ENCODE measurements around the gene GPR107.

GPR107 gene

DNA sequence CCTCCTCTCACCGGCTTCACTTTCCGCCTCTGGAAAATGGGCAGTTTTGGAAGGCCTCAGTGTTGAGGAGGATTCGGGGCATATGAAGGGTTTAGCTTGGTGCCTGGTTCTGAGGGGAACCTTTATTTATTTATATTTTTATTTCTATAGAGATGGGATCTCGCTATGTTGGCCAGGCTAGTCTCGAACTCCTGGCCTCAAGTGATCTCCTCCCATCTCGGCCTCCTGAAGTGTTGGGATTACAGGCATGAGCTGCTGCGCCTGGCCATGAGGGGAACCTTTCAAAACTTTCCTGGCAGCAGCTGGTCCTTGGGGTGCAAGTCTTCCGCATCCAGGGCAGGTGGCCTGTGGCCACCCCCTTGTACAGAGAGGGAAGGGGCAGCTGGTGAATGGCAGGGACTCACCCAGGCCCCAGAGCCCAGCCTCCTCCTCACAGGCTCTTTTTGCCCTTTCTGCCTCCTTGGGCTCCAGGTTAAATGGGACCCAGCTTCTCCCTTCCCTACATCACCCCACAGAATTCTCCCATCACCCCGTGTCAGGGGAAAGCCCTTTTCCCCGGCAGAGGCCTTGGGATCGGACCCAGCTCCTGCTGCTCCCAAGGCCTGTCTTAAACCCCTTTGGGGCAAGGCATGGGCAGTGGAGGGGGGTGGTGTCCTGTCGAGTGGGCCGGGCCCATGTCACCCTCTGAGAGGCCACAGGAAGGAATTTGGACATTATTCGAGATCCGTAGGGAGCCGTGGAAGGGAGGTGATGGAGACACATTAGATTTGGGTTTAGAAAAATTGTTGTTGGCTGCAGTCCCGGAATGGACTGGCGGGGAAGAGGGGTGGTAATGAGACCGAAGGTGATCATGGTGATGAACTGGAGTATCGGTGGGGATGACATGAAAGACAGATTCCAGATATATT is 124.4 kb downstream of the GPR107 start:
- in situ Hi-C loops (cut with HindIII; ENCODE audit: low sequenced_read_pairs) = no loop called here
- TF ChIP-seq, protein P1, sequence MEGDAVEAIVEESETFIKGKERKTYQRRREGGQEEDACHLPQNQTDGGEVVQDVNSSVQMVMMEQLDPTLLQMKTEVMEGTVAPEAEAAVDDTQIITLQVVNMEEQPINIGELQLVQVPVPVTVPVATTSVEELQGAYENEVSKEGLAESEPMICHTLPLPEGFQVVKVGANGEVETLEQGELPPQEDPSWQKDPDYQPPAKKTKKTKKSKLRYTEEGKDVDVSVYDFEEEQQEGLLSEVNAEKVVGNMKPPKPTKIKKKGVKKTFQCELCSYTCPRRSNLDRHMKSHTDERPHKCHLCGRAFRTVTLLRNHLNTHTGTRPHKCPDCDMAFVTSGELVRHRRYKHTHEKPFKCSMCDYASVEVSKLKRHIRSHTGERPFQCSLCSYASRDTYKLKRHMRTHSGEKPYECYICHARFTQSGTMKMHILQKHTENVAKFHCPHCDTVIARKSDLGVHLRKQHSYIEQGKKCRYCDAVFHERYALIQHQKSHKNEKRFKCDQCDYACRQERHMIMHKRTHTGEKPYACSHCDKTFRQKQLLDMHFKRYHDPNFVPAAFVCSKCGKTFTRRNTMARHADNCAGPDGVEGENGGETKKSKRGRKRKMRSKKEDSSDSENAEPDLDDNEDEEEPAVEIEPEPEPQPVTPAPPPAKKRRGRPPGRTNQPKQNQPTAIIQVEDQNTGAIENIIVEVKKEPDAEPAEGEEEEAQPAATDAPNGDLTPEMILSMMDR (IDR thresholded peaks at IDR 0.05; ENCODE audit: low read depth, low read length, missing control alignments) = no peak

GRCh38 chr9:130179331-130179907 is 125.7 kb downstream of the GPR107 start:
- DNase-seq (ENCODE audit: low read depth) = no peak
- TF ChIP-seq, protein P1 (IDR thresholded peaks at IDR 0.05; ENCODE audit: low read depth, low read length, missing control alignments) = no peak
- in situ Hi-C loops (cut with HindIII; ENCODE audit: low sequenced_read_pairs) = no loop called here
- no peak overlapping the region for H3K4me3 ChIP-seq (ENCODE audit: low read depth, low read length)

More for the DNA sequence above, 124.4 kb downstream of the GPR107 start:
- H3K4me3 ChIP-seq (ENCODE audit: low read depth, low read length) = no peak overlapping the region
- no peak for DNase-seq (ENCODE audit: low read depth)

DNA sequence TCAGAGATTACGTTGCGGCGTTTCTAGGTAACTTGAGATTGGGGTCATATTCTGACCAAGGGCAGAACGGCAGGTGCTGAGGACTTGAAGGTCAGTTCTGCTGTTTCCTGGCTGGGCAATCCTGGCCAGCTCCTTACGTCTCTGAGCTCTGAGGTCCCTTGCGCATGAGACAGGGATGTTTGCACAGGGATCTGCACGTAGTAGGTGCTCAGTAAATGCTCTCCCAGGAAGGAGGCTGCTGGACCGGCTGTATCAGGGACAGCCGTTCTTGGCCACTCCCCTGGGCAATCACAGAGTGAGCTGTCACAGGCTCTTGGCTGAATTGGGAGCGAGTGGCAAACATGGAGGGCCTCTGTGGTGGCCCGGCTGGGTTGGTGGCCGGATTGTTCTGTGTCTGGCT is 126.8 kb downstream of the GPR107 start:
- no peak for DNase-seq (ENCODE audit: low read depth)
- in situ Hi-C loops (cut with HindIII; ENCODE audit: low sequenced_read_pairs) = no loop called here
- TF ChIP-seq, protein P1 (IDR thresholded peaks at IDR 0.05; ENCODE audit: low read depth, low read length, missing control alignments) = no peak
- H3K4me3 ChIP-seq (ENCODE audit: low read depth, low read length) = no peak overlapping the region

- TF ChIP-seq, protein P1 (IDR thresholded peaks at IDR 0.05; ENCODE audit: low read depth, low read length, missing control alignments) = no peak
- no peak overlapping the region for H3K4me3 ChIP-seq (ENCODE audit: low read depth, low read length)
- in situ Hi-C loops (cut with HindIII; ENCODE audit: low sequenced_read_pairs) = no loop called here
- DNase-seq (ENCODE audit: low read depth) = no peak
Measured at GRCh38 chr9:130181678-130182380, 128.1 kb downstream of the GPR107 start.

DNA sequence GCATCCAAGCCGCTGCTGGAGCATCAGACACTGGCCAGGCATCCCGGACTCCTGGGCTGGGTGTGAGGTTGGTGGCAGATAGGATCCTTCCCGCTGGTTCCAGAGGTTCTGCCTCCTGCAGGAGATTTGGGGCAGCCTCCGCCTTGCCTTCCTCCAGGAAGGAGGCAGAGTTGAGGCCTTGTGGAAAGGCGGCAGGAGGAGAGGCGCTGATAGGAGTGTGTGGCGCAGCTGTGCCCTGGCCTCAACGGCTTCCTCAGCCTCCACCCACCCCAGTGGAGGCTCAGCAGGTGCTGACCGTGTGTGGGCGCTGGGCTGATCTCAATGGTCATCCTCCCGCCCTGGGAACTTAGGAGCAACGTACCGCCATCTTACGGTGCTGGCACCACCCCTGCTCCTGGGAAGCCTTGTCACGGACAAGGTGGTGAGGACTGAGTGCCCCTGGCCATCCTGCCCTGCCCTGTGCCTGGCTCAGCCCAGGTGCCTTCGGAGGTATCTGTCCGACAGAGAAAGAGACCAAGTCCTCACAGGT is 128.7 kb downstream of the GPR107 start:
- TF ChIP-seq, protein P1 (IDR thresholded peaks at IDR 0.05; ENCODE audit: low read depth, low read length, missing control alignments) = peak; percentile 8
- DNase-seq (ENCODE audit: low read depth) = no peak
- in situ Hi-C loops (cut with HindIII; ENCODE audit: low sequenced_read_pairs) = no loop called here
- H3K4me3 ChIP-seq (ENCODE audit: low read depth, low read length) = no peak overlapping the region

DNA sequence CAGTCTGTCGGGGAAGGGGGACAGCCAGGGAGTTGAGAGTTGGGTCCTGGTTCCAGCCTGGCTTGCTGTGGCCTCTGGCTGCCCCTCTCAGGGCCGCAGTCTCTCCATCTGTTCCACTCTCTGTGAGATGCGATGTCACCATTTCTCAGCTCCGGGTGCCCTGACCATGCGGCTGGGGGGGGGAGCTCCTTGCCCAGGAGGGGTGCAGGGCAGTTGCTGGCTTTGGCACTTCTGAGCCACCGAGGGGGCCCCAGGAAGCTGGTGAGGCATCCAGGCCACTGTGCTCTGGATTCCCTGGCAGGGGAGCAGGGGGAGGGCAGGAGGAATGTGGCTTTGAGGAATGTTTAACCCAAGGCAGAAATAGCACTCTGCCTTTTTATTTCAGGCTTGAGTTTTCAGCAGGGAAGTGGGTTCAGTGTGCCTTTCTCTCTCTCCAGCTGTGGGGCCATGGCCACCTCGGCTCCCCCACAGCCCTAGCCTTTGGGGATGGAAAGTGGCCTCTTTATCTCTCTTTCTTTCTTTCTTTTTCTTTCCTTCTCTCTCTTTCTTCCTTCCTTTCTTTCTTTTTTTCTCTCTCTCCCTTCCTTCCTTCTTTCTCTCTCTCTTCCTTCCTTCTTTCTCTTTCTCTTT is 129.5 kb downstream of the GPR107 start:
- TF ChIP-seq, protein P1 (IDR thresholded peaks at IDR 0.05; ENCODE audit: low read depth, low read length, missing control alignments) = no peak
- DNase-seq (ENCODE audit: low read depth) = peak; percentile 39
- in situ Hi-C loops (cut with HindIII; ENCODE audit: low sequenced_read_pairs) = no loop called here
- H3K4me3 ChIP-seq (ENCODE audit: low read depth, low read length) = no peak overlapping the region
